Measurements from ENCODE around the gene SLC17A6.

The SLC17A6 gene

DNA sequence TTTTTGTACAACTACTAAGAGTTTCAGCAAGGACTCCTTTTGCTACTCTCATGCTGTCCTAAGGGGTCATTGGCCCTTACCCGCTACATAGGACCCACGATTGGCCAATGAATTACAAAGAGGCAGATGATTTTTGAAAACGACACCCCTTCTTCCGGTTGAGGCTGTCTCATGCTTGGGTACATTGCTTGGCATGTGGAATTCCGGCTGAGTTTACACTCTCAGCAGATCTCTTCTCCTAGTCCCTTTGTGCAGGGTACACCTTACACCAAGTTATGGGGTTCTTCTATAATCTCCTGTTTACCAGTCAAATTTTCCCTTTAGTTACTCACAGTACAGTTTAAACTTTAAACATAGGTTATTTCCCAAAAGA is 52.1 kb downstream of the SLC17A6 start:
- DNase-seq: no peak

DNA sequence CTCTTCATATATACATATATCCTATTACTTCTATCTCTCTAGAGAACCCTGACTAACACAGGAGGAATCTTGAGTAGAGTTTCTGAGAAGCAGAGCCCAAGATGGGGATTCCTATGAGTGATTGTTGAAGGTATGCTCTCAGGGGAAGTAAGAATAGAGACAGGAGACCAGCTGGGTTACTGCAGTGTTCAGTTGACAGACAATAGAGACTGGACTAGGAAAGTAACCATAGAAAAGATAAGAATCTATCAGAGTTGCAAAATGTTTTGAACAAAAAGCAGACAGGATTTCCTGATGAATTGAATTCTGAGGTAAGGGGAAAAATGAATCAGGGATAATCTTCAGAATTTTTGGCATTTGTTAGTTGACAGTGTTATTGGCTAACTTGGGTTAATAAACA is 54.4 kb downstream of the SLC17A6 start:
- no peak for DNase-seq

DNA sequence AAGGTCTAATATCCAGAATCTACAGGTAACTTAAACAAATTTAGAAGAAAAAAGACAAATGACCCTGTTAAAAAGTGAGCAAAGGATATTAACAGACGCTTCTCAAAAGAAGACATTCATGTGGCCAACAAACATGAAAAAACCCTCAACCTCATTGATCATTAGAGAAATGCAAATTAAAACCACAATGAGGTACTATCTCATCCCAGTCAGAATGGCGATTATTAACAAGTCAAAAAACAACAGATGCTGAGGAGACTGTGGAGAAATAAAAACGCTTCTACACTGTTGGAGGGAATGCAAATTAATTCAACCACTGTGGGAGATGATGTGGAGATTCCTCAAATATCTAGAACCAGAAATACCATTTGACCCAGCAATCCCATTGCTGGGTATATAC is 67.2 kb downstream of the SLC17A6 start:
- no peak for DNase-seq

DNA sequence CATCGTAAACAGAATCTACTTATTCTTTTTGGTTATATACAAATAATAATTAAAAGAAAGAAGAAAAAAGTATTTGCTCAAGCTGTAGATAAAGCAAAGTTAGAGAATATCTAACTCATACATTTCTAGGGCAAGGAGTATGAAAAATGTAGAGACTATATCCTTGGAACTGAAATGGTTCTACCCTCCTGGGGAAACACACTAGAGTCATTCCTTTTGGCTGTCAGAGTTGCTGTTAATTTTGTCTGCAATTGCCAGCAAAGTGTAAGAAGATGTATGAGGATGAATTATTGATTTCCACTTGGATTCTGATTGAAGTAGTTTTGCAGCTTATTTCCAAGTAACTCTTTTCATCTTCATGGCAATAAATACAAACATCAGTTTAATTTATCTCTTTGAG is 69.1 kb downstream of the SLC17A6 start:
- no peak for DNase-seq

DNA sequence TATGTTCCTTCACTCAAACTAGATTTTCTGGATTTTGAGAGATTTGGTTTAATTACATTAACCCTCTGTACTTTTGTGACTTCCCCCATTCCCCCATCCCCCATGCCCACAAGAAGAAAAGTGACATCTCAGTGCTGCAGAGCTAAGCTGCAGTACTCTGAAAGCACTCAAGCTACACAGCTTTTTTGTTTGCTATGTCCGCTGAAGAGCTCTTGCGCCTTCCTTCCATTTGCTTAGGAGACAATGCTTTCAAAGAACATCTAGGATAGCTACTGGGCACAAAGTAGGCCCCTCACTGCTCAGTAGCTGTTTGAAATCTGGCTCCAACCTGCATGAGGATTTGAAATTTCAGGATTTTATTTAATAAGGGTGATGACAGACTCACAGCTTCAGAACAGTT is 69.7 kb downstream of the SLC17A6 start:
- DNase-seq: peak; percentile 78

DNA sequence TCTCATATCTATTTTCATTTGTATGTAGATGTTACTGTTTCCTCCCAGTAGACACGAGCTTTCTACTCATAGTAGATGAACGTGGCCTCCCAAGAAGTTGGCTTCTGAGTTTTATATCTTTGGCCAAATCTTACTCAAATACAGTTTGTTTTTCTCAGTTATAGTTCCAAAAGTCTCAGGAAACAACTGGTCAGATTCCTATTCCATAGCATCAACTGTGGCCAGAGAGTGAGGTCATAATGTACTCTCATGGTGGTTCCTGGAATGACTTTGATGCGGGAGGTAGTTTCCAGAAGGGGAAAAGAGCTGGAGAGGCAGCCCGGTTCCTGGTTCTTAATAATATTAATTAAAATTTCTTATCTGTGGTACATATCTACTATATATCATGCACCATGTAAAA is 77.3 kb downstream of the SLC17A6 start:
- no peak for DNase-seq

DNA sequence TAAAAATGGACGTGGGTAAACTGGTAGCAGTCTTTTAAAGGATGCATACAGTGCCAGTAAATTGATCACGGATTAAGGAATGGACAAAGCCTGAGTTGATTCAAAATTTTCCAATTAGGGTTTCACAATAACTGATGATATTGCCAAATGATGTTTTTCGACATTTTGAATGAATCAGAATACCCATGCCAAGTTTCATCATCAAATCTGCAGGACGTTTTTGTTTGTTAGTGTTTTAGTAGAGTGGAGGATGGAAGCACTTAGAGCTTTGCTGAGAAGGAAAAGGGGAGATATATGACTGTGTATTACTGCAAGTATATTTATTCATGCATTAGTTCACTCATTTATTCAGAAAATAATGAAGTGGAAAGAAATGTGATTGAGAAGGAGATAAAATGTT is 78.3 kb downstream of the SLC17A6 start:
- no peak for DNase-seq

DNA sequence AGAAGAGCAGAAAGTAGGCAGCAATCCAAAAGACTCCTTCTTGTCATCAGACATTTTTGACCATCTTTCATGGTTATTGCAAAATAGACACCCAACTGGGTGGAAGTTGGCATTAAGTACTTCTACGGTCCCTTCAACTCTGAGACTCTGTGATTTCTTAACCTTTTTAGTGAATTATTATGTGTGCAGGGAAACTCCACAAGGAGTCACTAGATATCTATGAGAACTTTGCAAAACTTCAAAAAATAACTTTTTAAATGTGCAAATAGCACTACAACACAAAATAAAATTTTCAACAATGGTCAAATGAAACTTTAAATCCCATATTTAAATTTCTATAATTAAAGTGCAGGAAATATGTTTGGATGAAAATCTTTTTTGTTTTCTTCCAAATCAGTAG is 88.7 kb downstream of the SLC17A6 start:
- DNase-seq: no peak

Data from DMS79 treated with DMSO at 0.1 percent for 48 hours (cell line).